ENCODE results near the gene SLC15A1. TPM values are rescaled to one million over a fixed set of nuclear protein-coding genes. Genes with fewer than 3 reads are reported as not detected.
A peak's percentile ranks its signal among the peaks of the same experiment; 100 is the strongest.

Gene SLC15A1
- total RNA-seq, 1 experiment from 2014 or later, result not detected

DNA sequence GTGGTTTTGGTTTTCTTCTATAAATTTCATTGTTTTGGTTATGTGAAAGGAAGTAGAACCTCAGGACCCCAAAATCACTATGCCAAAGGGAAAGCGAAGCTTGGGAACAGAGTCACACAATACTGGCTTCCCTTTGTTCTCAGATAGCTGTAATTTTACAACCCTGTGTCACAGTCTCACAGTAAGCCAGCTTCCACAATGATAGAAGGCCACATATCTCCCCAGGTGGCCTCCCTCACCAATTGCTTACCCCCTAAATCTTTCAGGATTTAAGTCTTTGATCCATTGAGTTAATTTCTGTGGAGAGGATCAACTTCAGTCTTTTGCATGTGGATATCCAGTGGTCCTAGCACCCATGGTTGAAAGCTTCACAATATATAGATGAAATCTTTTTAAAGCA, 58.7 kb downstream of the SLC15A1 start:
- no peak for DNase-seq (ENCODE audit: low spot score)

DNA sequence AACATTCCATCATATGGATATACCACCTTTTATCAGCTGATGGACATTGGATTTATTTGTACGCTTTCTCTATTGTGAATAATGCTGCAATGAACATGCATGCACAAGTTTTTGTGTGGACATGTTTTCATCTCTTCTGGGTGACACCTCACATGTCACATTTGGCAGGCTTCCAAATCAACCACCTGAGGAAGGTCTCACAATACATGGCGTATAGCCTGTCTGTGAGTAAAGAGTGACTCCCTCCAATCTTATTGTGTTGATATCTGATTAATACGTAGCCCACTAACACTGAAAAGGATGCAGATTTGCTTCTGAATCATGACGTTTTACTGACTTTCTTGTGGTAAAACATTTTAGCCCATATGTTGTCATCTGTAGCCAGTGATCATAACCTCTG, 61.1 kb downstream of the SLC15A1 start:
- no peak for DNase-seq (ENCODE audit: low spot score)

DNA sequence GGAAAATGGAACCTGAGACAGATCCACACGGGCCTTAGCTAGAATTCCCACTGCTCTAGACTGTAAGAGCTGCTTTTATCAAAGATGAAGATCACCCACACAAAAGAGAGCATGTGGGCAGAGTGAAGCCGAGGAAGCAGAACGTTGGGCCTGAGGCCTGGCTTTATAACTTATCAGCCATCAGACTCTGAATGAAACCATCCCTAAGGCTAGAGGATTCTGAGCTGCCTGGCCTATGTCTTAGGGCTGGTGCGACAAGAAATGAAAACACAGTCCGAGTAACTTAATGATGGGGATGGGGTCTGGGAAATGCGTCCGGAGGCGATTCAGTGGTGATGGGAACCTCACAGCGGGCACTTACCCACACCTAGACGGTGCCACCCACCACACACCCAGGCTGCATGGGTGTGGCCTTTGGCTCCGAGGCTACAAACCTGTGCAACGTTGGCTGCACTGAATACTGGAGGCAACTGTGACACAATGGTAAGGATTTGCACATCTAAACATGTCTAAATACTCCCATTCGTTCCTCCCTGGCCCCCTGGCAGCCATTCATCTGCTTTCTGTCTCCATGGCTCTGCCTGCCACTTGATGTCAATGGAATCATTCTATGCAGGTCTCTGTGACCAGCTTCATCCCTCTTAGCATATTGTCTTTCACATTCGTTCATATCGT, 62.0 kb downstream of the SLC15A1 start:
- no peak for DNase-seq (ENCODE audit: low spot score)

DNA sequence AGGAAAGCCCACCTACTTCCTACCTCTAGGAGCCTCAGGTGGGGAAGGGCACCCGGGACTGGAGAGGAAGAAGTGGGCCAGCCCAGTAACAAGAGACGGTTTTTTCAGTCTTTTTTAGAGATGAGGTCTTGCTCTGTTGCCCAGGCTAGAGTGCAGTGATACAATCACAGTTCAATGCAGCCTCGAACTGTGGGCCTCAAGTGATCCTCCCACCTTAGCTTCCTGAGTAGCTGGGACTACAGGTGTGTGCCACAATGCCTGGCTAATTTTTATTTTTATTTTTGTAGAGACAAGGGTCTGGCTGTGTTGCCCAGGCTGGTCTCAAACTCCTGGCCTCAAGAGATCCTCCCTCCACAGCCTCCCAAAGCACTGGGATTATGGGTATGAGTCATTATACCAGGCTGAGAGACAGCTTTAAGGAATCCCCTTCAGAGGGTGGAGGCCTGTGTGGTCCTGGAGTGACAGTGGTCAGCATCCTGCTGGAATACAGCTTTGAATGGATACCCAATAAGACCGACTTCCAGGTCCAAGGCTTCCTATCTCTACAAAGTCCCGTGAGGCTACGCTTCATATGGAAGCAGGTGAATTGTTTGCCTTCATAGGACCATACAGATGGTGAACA, 63.0 kb downstream of the SLC15A1 start:
- DNase-seq (ENCODE audit: low spot score), result no peak

DNA sequence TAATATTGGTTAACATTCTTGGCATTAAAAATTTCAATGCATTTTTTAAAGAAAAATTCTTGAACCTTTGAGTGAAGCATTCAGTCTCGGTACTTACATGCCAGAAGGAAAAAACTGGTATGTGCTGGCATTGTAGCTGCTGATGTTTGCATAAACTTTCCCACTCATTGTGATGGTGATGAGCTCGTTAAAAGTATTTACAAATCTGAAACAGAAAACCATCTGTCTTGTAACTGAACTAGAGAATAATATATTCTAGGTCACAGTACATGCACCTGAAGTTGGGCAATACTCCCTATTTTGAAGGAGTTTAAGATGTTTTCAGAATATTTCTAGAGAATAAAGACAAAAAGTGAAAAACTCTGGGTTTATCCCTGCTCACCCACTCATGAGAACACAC, 64.1 kb downstream of the SLC15A1 start:
- DNase-seq (ENCODE audit: low spot score), result no peak

DNA sequence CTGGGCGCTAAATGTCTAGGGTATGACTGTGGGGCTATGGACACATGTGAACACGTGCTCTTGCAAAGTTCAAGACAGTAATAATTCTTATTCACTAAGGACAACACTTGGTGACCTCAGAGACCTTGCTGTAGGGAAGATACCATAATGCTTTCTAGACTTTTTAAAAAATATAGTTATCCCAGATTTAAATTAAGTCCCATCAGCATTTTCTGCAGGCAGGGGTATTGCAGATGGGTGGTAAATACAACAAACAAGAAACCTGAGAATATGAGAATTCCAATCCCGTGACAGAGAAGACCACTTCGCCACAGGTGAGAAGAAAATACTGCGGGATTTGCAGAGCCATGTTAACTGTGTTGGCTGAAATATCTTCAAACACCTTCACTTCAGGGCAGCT, 65.2 kb downstream of the SLC15A1 start:
- no peak for DNase-seq (ENCODE audit: low spot score)

DNA sequence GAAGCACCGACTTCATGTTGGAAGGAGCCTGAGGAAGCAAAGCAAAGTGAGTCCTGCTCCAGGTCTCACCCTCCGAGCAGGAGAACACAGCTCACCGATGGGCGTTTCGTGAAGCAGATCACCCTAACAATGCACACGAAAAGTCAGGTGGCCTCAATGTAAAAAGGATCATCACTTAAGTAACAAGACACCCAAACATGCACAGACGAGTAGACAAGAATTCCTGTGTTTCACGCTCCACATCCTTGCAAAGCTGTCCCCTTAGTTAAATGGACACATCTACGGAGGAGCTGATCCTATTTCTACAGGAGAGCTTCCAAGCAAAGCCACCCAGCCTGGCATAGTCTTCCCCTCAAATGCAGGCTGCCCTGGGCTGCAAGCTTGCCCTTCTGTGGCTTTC, 66.2 kb downstream of the SLC15A1 start:
- DNase-seq (ENCODE audit: low spot score), result no peak

DNA sequence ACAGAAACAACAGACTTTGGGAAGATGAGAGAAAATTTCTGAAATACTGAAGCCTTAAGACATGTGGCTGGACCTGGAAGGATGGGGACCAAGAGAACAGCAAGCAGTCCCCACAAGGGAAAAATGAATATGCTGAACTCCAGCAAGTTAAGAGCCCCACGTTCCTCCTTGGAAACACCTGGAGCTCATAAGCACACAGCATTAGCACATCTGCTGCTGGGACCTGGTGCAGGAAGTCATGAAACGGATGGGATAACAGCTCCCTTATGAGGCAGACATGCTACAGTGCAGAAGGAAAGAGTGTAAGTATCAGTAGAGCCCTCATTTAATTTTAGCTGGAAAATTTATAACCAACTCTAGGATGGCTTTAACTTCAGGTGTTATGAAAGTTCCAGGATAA, 67.3 kb downstream of the SLC15A1 start:
- DNase-seq (ENCODE audit: low spot score), result no peak

DNA sequence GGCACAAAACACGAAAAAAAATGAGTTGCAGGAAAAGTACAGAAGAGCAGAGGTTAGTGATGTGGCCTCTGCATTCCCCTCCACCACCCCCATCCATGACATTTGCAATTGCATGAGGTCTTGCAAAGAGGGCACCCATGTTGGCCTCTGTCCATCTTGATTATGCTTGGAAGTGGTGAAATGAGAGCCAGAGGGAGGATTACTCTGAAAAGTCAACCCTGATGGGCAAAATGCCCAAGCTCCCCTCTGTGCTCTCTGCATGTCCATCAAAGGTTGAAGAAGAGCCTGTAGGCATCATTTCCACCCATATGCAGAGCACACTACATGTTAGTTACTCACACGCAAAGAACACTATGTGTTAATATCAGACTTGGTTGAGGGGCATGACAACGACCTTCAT, 71.4 kb downstream of the SLC15A1 start:
- DNase-seq (ENCODE audit: low spot score), result no peak

DNA sequence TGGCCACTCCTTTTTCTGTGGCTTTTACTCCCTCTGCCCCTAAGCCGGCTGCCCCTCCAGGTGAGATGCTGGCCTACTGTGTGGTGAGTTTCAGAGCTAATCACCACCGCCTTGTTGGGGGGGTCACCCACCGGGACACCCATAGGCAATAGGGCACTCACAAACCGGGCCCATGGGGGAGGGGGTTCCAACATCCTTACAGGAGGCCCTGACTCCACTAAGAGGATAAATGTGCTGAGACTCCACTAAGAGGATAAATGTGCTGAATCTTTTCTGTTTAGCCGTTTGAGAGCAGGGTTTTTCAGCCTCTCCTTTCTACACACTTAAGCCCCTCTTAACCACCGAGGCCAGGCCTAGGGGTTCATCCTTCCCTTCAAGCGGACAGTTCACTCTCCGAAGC, 73.7 kb downstream of the SLC15A1 start:
- DNase-seq (ENCODE audit: low spot score), result no peak

DNA sequence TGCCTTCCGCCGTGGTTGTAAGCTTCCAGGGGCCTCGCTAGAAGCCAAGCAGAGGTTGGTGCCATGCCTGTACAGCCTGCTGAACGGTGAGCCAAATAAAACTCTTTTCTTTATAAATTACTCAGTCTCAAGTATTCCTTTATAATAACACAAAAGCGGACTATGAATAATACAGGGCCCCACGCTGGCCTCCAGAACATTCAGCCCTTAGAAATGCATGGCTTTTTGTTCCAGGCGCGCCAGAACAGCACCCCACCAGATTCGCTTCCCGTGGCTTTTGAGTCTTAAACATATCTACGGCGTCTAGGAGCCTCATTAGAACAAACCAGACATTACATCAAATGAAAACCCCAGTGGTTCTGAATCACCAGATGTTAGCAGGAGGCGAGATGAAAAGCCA, 75.1 kb downstream of the SLC15A1 start:
- DNase-seq (ENCODE audit: low spot score), result no peak

DNA sequence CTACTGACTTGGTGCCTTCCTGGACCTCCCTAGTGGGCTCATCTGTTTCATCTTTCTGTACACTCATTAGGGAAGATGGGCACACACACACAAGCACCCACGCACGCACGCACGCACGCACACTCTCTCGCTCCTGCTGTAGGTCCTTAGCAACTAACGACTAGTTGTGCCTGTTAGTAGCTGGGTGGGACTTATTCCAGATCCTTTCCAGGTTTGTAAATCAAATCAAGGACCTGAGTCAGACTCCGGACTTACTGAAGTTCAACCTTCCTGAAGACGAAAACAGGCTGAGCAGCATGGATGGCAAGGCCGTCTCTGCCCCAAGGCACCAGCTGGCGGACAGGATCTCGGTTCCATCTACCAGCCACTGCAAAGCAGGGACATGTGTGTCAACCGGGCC, 76.2 kb downstream of the SLC15A1 start:
- no peak for DNase-seq (ENCODE audit: low spot score)

DNA sequence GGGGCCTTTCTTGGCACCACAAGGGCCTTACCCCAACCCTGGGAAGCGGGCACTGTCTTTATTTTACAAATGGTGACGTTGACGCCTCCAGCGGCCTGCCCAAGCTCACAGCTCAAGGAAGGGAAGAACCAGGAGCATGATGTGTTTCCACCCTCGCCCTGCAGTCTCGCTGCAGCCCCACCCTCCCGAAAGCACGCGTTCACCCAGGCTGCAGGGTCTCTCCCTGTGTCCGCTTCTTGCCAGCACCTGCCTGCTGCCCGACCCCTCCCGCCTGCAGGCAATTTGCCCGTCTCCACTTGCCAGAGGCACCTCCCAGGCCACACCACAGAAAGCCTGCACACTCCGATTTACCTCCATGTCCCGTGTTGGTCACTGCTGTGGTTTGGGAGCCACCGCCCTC, 76.6 kb downstream of the SLC15A1 start:
- DNase-seq (ENCODE audit: low spot score), result no peak

DNA sequence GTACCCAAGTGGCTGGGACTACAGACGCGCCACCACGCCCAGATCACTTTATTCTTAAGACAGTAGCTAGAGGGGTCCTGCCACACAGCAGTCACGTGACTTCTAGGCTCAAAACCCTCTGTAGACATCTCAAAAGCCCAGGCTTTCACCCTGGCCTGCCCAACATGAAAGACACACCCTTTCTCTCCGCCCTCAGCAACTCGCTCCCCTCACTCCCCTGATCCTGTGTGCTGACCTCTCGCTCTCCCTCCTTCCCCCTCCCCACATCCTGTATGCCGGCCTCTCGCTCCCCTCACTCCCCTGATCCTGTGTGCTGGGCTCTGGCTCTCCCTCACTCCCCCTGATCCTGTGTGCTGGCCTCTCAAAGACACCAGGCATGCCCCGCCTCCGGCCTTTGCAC, 77.4 kb downstream of the SLC15A1 start:
- DNase-seq (ENCODE audit: low spot score), result no peak

DNA sequence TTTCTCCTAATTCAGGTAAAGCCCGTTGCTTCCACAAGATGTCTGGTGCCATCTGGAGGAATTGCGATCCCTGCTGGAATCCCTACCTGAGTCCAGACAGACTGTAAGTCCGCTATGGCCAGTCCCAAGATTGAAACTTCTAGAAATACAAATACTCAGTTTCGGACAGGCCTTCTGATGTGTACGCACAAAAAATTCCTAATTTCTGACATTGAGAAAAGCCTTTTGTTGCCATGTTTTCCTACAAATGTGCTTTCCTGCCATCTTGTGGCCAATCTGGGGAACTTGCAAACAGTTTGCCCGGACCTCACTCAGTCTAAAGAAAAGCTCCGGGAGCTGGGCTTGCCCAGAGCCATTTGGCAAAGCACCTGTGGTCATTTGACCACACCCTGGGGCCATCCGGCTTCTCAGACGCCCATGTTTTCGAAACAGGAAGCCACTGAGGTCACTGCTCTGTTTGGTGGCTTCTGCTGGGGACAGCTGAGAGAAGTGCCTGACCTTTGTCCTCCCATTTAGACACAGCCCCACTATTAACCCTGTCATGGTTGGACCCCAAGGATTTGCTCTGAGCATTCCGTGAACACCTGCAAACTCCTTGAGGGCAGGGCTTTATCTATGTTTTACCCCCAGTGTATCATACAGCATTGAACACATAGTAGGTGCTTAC, 79.4 kb downstream of the SLC15A1 start:
- DNase-seq (ENCODE audit: low spot score), result peak; percentile 43

DNA sequence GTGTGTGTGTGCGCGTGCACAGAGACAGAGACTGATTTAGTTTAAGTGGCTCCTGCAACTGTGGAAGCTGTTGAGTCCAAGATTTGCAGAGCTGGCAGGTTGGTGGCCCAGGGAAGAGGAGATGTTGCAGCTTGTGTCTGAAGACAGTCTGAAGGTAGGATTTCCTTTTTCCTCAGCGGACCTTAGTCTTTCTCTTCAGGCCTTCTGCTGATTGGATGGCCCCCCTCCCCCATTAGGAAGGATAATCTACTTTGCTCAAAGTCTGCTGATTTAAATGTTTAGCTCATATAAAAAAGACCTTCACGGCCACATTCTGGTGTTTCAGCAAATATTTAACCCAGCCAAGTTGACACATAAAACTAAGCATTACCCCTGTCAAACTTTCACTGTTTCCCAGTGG, 84.3 kb downstream of the SLC15A1 start:
- DNase-seq (ENCODE audit: low spot score), result no peak

DNA sequence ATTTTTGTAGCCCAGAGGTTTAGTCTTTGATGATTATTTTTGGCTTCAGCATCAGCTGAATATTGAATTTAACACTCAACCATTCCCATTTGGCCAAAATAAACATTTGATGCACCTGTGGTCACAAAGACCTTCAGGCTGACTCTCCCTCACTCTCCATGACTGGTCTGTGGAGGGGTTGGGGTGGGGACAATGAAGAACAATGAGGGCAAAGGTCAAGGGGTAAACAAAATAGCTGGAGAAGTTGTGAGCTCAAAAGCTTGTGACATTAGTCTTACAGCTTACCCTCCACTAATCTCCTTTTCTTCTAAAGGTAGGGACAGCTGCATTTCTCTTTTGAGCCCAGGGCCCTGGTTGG, 86.9 kb downstream of the SLC15A1 start:
- DNase-seq (ENCODE audit: low spot score), result no peak

DNA sequence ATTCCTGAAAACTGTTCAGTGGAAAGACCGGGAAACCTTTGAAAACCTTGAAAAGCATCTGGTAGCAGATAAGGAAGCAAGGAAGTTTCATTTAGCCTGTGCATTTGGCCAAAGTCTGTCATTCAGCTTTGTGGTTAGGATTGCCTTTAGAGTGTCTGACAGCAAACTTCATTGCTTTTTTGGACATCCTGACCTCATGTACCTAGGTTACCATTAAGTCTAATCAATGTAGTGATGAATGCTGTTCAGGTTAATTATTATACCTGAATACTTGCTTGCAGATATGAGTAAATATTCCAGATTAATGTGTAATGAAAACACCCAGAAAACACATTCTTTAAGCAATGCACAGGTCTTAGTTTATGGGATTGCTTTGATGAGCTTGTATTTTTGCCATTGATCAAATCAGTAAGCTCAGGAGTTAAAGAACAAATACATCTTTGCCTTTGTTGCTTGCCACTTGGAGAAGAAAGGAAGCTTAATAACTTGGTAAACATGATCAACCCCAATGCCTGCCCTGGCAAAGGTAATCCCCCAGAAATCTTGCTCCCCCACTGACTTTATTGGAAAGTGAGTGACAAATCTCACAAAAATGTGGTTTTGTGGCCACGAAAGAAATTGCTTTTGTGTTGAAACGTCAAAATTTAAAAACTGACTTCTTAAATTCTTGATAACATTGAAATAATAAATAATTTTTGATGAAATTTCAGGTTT, 87.4 kb downstream of the SLC15A1 start:
- no peak for DNase-seq (ENCODE audit: low spot score)

DNA sequence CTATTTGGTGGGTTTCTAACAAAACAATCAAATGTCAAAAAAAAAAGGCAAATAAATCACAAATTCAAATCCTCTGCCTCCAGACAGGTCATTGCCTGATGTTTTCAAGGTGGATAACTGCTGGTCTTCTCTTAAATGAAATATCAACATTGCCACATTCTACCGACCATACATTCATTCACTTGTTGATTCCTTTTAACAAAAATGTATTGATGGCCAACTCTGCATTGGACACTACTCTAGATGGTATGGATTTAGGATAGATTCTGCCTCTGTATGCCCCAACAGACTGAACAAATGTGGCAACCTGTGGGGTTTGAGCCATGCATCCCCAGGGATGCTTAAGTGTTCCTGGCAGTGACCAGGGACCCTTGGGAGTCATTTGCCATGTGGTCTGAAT, 88.0 kb downstream of the SLC15A1 start:
- no peak for DNase-seq (ENCODE audit: low spot score)

DNA sequence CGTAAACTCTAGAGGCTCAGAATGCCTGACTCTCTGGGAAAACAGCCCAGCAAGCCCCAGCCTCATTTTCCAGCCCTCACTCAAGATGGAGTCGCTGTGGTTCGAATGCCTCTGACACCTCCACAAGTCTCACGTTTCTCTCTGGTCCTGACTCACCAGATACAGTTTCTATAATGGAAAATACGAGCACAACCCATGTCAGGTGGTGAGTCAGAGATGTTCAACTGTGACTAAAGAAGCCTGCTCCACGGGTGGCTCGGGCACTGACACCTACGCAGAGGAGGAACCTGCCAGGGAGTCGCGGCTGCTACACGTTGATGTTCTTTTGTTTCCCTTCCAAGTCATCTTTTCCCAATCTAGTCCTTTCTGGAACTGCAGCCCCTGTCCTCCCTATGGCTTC, 88.4 kb downstream of the SLC15A1 start:
- DNase-seq (ENCODE audit: low spot score), result peak; percentile 49

DNA sequence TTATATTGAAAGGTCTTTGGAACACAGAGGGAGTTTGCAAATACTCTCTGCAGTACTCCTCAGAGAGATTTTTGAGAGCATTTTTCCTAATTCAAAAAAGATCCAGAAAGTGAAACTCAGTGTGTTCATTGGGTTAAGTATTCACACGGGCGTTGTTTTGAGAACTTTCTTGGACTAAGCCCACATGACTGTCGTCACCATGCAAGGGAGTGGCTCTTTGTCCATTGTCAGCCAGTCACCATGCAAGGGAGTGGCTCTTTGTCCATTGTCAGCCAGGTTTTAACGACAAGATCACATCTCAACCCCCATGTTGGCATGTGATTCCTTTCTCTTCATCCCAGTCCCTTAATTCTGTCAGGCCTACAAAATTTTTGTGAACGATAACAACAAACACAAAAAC, 94.3 kb downstream of the SLC15A1 start:
- no peak for DNase-seq (ENCODE audit: low spot score)

DNA sequence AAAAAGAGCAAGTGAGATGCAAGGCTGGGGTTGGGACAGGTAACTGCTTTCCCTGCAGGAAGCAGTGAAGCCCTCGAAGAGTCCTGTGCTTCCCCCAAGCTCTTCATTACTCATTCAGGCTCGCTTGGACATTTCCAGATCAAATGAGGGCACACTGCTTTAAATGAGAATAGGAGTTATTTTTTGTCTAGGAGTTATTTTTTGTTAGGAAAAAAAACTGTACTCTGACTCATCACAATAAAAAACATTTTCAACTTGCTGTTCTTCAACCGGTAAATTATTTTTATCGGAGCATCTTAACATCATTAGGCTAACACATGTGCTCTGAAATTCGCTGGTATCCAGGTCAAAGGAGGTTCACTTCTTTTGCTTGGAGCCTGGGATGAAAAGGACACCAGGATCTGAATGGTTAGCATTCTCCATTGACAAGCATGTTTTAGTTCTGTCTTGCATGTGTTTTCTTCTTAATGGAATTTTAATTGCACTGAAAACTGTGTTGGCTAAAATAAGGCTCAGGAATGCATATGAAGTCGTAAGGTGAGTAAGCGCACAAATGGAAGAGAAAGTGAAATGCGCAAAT, 94.9 kb downstream of the SLC15A1 start:
- no peak for DNase-seq (ENCODE audit: low spot score)

DNA sequence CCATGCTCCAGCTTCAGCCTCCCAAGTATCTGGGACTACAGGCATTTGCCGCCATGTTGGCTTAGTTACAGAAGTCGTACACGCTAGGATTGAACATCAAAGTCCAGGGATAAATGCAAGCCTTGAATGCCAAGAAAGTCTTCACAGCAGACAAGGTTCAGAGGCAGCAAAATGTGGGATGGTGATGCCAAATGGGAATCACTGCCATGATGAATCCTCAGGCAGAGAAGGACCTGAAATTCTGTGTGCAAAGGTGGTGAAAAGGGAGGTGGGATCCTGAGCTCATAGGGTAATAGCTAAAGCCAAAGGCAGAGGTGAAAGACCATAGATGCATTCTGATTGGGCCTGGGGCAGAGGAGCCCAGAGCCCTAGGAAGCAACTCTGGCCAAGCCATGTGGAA, 96.2 kb downstream of the SLC15A1 start:
- no peak for DNase-seq (ENCODE audit: low spot score)
